Loucy (cell line): ENCODE data around the gene PAEP.

Experiments used
- H2AFZ ChIP-seq: fragments of 200-600 bp; sonication (generic); 2 replicates; pipeline ENCODE4 v1.6.0; 2016; ENCODE audit warnings: antibody characterized with exemption, mild to moderate bottlenecking, low read length, moderate library complexity
- H3F3A ChIP-seq: fragments of 200-600 bp; 2 replicates; pipeline ENCODE4 v1.6.0; 2016; ENCODE audit warnings: antibody characterized with exemption, low read depth, mild to moderate bottlenecking
- H3K27me3 ChIP-seq: fragments of 200-600 bp; sonication (generic); 2 replicates; pipeline ENCODE4 v1.6.1; 2014; ENCODE audit warnings: low read length, mild to moderate bottlenecking; ENCODE audit not compliant: insufficient read depth, poor library complexity, severe bottlenecking
- H3K36me3 ChIP-seq: fragments of 200-600 bp; sonication (generic); 2 replicates; pipeline ENCODE4 v1.6.1; 2016; ENCODE audit warnings: low read length; ENCODE audit not compliant: insufficient read depth
- H3K4me1 ChIP-seq: fragments of 200-600 bp; sonication (generic); 2 replicates; pipeline ENCODE4 v1.5.1; 2014; ENCODE audit warnings: low read length, mild to moderate bottlenecking; ENCODE audit not compliant: insufficient read depth, poor library complexity, severe bottlenecking
- H3K4me2 ChIP-seq: fragments of 200-600 bp; sonication (generic); 2 replicates; pipeline ENCODE4 v1.6.0; 2014; ENCODE audit warnings: antibody characterized with exemption, low read length, low read depth, mild to moderate bottlenecking; ENCODE audit not compliant: poor library complexity, severe bottlenecking
- H3K4me3 ChIP-seq: fragments of 200-600 bp; sonication (generic); 2 replicates; pipeline ENCODE4 v1.5.1; 2014; ENCODE audit warnings: low read length, mild to moderate bottlenecking, mixed read lengths; ENCODE audit not compliant: poor library complexity, severe bottlenecking
- H3K79me2 ChIP-seq: fragments of 200-600 bp; sonication (generic); 2 replicates; pipeline ENCODE4 v1.6.1; 2014; ENCODE audit warnings: low read length; ENCODE audit not compliant: insufficient read depth
- H3K9ac ChIP-seq: fragments of 200-600 bp; sonication (generic); 2 replicates; pipeline ENCODE4 v1.6.0; 2014; ENCODE audit warnings: mild to moderate bottlenecking, low read depth, low read length, moderate library complexity; ENCODE audit not compliant: poor library complexity, severe bottlenecking
- H3K9me2 ChIP-seq: fragments of 200-600 bp; sonication (generic); replicated peaks from 2 replicates; pipeline ENCODE4 v1.6.1; 2016; ENCODE audit warnings: low read depth, low read length, mixed read lengths
- H3K9me3 ChIP-seq: fragments of 200-600 bp; sonication (generic); 2 replicates; pipeline ENCODE4 v1.6.1; 2014; ENCODE audit warnings: mild to moderate bottlenecking, antibody characterized with exemption, low read length, low read depth; ENCODE audit not compliant: insufficient read depth
- H4K20me1 ChIP-seq: fragments of 200-600 bp; sonication (generic); 2 replicates; pipeline ENCODE4 v1.6.0; 2014; ENCODE audit warnings: antibody characterized with exemption, low read length, mild to moderate bottlenecking; ENCODE audit not compliant: insufficient read depth, poor library complexity, severe bottlenecking
- CTCF ChIP-seq: fragments of 200-600 bp; sonication (generic); conservative IDR thresholded peaks from 2 replicates; pipeline ENCODE4 v1.5.1; 2014; ENCODE audit warnings: mild to moderate bottlenecking, antibody characterized with exemption, low read length
- EZH2phosphoT487 ChIP-seq: fragments of 200-600 bp; IDR thresholded peaks from 2 replicates; pipeline ENCODE4 v1.6.1; 2018; ENCODE audit warnings: antibody characterized with exemption, mild to moderate bottlenecking, moderate library complexity, borderline replicate concordance

The PAEP gene

GRCh38 chr9:135591506-135592330 lies 30.2 kb downstream of the PAEP start:
- Histone ChIP-seq H3K9me3 (peaks cover 3% of the 10 kb centered on the region; the same call in 1 of the 2 replicates), H3K9ac (no peak overlapping the region), H3F3A (no peaks in the 10 kb centered on the region), H3K9me2 (no peaks in the 10 kb centered on the region), H2AFZ (no peak overlapping the region), H4K20me1 (no peaks in the 10 kb centered on the region), H3K4me1 (no peaks in the 10 kb centered on the region), H3K27me3 (no peaks in the 10 kb centered on the region), H3K79me2 (no peaks in the 10 kb centered on the region), H3K36me3 (no peaks in the 10 kb centered on the region), H3K4me3 (no peak overlapping the region), H3K4me2 (no peak overlapping the region)
- no peak for TF ChIP-seq EZH2phosphoT487
- no peak for TF ChIP-seq CTCF

DNA sequence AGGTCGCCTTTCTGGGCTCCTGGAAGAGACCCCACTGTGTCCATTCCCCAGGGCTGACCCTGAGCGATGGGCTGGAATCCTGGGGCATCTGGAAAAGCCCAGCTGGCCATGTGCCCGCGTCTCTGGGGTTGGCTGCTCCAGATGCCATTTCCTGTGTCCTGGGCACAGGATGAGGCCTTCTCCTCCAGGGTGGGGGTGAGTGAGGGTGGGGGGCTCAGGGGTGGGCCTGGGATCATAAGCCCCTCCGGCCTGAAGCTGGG lies 30.7 kb downstream of the PAEP start:
- Histone ChIP-seq H3K9me3 (peaks cover 3% of the 10 kb centered on the region; the same call in 1 of the 2 replicates), H3K79me2 (no peaks in the 10 kb centered on the region), H3K4me1 (no peaks in the 10 kb centered on the region), H3K4me2 (no peak overlapping the region), H3K9me2 (no peaks in the 10 kb centered on the region), H3K9ac (no peak overlapping the region), H3K27me3 (no peaks in the 10 kb centered on the region), H3K4me3 (no peak overlapping the region), H3F3A (no peaks in the 10 kb centered on the region), H2AFZ (no peak overlapping the region), H3K36me3 (no peaks in the 10 kb centered on the region), H4K20me1 (no peaks in the 10 kb centered on the region)
- no peak for TF ChIP-seq CTCF
- TF ChIP-seq EZH2phosphoT487, result no peak

DNA sequence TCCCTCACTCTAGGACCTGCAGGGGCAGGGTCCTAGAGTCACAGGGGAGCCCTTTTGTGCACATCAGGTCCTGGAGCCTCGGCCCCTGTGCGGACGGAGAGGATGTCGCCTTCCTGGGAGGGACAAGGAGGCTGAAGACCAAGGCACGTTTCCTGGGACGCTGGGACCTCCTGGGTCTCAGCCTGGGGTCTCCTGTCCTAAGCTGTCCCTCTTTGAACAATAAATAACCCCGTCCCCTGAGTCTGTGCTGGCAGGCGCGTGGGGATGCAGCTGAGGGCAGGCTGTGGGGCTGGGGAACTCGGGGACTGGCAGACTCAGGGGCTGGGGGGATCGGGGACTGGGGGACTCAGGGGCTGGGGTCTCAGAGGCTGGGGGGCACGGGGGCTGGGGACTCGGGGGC lies 31.1 kb downstream of the PAEP start:
- Histone ChIP-seq H3K36me3 (no peaks in the 10 kb centered on the region), H3K9me3 (peaks cover 3% of the 10 kb centered on the region; the same call in 1 of the 2 replicates), H3K4me3 (no peak overlapping the region), H3K9ac (no peak overlapping the region), H3K79me2 (no peaks in the 10 kb centered on the region), H3K27me3 (no peaks in the 10 kb centered on the region), H3K4me2 (no peak overlapping the region), H3K4me1 (no peaks in the 10 kb centered on the region), H2AFZ (no peak overlapping the region), H4K20me1 (no peaks in the 10 kb centered on the region), H3K9me2 (no peaks in the 10 kb centered on the region), H3F3A (no peaks in the 10 kb centered on the region)
- TF ChIP-seq EZH2phosphoT487 (no peak), CTCF (no peak)
